Stimulated activated CD4-positive, alpha-beta T cell treated with anti-CD3 and anti-CD28 coated beads, Interleukin-1b, Interleukin-23, amount 100 ng/mL, for 4 hours (primary cell): ENCODE data around the gene DDX39B.

Experiments used
- DNase-seq, 2 donors: peaks; one replicate each; pipeline ENCODE4 v3.0.0-alpha.2; 2020; ENCODE audit warnings: low read depth in 2 of 2

The DDX39B gene

GRCh38 chr6:31575952-31576685 lies 34.3 kb upstream of the DDX39B start:
- DNase-seq, result no peak

GRCh38 chr6:31575335-31575901 lies 33.6 kb upstream of the DDX39B start, which contains the start of gene TNF:
TSS of gene TNF (plus strand) at chr6:31575565. CDS start at chr6:31575742, 177 bp downstream.
- DNase-seq, result peak; percentile 75 to 89

DNA sequence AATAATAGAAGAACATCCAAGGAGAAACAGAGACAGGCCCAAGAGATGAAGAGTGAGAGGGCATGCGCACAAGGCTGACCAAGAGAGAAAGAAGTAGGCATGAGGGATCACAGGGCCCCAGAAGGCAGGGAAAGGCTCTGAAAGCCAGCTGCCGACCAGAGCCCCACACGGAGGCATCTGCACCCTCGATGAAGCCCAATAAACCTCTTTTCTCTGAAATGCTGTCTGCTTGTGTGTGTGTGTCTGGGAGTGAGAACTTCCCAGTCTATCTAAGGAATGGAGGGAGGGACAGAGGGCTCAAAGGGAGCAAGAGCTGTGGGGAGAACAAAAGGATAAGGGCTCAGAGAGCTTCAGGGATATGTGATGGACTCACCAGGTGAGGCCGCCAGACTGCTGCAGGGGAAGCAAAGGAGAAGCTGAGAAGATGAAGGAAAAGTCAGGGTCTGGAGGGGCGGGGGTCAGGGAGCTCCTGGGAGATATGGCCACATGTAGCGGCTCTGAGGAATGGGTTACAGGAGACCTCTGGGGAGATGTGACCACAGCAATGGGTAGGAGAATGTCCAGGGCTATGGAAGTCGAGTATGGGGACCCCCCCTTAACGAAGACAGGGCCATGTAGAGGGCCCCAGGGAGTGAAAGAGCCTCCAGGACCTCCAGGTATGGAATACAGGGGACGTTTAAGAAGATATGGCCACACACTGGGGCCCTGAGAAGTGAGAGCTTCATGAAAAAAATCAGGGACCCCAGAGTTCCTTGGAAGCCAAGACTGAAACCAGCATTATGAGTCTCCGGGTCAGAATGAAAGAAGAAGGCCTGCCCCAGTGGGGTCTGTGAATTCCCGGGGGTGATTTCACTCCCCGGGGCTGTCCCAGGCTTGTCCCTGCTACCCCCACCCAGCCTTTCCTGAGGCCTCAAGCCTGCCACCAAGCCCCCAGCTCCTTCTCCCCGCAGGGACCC lies 32.6 kb upstream of the DDX39B start:
- peak in 1 of 2 donors; percentile 61 for DNase-seq

DNA sequence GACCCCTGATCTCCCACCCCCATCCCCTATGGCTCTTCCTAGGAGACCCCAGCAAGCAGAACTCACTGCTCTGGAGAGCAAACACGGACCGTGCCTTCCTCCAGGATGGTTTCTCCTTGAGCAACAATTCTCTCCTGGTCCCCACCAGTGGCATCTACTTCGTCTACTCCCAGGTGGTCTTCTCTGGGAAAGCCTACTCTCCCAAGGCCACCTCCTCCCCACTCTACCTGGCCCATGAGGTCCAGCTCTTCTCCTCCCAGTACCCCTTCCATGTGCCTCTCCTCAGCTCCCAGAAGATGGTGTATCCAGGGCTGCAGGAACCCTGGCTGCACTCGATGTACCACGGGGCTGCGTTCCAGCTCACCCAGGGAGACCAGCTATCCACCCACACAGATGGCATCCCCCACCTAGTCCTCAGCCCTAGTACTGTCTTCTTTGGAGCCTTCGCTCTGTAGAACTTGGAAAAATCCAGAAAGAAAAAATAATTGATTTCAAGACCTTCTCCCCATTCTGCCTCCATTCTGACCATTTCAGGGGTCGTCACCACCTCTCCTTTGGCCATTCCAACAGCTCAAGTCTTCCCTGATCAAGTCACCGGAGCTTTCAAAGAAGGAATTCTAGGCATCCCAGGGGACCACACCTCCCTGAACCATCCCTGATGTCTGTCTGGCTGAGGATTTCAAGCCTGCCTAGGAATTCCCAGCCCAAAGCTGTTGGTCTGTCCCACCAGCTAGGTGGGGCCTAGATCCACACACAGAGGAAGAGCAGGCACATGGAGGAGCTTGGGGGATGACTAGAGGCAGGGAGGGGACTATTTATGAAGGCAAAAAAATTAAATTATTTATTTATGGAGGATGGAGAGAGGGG lies 31.7 kb upstream of the DDX39B start:
- no peak for DNase-seq

DNA sequence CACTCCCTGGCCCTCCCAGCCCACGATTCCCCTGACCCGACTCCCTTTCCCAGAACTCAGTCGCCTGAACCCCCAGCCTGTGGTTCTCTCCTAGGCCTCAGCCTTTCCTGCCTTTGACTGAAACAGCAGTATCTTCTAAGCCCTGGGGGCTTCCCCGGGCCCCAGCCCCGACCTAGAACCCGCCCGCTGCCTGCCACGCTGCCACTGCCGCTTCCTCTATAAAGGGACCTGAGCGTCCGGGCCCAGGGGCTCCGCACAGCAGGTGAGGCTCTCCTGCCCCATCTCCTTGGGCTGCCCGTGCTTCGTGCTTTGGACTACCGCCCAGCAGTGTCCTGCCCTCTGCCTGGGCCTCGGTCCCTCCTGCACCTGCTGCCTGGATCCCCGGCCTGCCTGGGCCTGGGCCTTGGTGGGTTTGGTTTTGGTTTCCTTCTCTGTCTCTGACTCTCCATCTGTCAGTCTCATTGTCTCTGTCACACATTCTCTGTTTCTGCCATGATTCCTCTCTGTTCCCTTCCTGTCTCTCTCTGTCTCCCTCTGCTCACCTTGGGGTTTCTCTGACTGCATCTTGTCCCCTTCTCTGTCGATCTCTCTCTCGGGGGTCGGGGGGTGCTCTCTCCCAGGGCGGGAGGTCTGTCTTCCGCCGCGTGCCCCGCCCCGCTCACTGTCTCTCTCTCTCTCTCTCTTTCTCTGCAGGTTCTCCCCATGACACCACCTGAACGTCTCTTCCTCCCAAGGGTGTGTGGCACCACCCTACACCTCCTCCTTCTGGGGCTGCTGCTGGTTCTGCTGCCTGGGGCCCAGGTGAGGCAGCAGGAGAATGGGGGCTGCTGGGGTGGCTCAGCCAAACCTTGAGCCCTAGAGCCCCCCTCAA lies 30.5 kb upstream of the DDX39B start, which contains the start of gene LTA:
Gene LTA (plus strand): TSS at position 249 of the 871 bp plus-strand sequence. CDS start 454 bp downstream, at position 703.
- peak; percentile 68 to 75 for DNase-seq

DNA sequence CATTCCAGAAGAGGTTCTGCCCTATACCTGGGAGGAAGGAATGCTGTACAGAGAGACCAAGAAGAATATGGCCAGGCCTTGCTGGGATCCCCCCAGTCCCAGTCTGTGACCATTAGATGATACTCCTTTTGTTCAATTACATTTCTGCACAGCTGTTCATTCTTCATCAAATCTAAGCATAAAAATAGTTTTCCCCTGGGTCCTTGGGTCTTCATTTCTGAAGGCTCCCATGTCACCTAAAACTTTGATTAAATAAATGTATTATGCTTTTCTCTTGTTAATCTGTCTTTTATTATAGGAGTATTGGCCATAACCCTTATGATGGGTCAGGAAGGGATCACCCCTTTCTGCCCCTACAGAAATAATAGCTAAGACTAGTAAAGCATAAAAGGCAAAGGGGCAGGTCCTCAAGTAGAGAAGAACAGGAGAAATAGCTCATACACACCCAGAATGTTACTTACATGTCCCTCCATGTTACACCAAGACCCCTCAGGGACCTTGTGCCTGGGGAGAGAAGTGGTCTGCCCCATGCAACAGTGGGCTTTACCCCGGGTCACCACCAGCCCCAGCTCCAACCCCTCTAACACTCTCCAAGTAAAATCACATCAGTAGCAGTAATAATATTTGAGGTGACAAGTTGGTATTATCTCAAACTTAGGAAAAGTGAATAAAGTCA lies 28.2 kb upstream of the DDX39B start:
- DNase-seq, result no peak

DNA sequence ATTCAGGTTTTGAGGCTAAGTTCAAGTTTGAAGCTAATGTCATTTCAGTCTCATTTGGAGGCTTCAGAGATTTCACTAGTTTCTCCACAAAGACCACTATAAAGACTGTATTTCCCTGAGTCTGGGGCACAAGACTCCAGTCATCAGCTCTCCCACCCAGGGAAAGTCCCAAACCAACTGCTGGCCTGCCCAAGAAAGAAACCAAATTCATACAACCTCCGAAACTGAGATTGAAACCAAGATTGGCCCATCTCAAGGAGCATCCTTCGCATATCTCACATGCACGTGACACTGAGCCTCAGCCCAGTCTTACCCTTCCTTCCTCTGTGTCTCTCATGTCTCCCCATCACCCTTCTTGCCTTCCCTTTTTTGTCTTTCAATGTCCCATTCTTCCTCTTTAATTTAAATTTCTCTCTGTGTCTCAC lies 26.7 kb upstream of the DDX39B start:
- no peak for DNase-seq

DNA sequence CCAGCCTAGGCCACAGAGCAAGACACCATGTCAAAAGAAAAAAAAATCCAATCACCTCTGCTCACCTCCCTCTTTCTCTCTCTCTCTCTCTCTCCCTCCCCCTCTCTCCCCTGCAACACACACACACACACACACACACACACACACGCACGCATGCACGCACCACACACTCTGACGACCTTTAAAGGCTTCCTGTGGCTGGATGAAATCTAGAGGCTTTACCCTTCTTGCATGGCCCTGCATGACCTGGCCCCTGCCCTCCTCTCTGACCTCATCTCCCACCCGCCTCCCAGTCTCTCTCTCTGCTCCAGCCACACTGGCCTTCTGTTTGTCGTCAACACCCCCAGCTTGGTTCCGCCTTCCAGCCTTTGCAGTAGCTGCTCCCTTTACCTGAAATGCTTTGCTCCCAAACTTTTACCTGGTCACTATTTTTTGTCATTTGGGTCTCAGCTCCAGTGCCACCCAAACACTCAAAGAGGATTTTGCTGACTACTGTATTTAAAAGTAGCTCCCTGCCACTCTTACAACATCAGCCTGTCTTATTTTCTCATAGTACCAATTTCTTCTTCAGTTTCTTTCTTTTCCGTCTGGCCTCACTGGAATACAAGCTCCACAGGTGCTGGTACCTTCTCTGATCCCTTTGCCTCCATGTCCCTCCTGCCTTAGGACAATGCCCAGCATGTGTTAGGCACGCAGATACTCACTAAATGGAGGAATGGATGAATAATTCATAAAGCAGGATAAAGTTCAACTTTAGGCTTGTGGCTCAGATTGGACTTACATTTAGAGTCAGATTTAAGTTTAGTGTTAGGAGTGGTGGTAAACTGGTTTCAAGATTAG lies 25.9 kb upstream of the DDX39B start:
- DNase-seq, result no peak

GRCh38 chr6:31560697-31561058 lies 18.9 kb upstream of the DDX39B start:
- DNase-seq, result no peak

DNA sequence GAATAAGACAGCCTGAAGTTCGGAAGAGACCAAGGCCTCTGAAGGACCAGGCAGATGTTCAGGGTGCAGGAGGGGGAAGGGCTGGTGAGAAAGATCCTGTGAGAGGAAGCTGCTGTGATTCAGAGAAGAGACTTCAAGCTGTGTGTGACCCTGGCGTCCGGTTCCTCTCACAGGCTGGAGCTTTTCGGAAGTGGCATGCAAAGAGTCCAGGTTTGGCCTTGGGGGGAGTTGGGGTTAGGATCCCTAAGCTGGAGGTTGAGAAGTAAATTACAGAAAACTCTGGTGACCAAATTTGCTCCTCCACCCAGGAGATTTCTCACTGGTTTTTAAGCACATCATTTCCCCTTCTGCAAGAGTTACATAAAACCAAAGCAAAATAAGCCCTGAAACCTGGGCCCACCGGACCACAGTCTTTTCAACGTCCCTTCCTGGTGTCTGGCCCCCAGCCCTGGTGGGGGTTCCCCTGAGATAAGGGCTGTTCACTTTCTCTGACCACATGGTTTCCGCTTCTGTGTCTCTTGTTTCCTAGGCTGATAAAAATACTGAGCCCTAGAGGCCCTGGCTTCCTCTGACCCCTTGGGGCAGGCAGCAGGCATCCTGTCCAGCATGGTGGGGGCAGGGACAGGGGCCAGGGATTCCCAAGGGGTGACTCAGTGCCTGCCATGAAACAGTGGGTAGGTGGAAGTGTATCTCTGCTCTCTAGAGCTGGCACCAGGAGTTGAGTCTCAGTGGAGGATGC lies 18.3 kb upstream of the DDX39B start:
- peak in 1 of 2 donors; percentile 34 for DNase-seq

DNA sequence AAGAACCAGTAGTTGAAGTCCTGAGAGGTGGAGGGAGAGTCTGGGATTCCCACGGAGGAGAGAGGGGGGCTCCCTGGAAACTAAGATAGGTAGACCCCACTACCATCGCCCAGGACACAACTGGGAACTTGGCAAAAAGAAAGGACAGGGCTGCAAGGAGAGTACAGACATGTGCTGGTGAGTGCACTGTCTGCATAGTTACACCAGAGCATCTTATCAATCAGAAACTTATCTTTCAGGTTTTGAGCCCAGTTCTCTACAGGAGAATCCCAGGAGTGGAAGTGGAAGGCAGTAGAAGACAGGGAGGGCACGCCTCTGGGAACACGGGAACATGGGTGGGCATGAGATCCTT lies 17.8 kb upstream of the DDX39B start:
- DNase-seq, result no peak

DNA sequence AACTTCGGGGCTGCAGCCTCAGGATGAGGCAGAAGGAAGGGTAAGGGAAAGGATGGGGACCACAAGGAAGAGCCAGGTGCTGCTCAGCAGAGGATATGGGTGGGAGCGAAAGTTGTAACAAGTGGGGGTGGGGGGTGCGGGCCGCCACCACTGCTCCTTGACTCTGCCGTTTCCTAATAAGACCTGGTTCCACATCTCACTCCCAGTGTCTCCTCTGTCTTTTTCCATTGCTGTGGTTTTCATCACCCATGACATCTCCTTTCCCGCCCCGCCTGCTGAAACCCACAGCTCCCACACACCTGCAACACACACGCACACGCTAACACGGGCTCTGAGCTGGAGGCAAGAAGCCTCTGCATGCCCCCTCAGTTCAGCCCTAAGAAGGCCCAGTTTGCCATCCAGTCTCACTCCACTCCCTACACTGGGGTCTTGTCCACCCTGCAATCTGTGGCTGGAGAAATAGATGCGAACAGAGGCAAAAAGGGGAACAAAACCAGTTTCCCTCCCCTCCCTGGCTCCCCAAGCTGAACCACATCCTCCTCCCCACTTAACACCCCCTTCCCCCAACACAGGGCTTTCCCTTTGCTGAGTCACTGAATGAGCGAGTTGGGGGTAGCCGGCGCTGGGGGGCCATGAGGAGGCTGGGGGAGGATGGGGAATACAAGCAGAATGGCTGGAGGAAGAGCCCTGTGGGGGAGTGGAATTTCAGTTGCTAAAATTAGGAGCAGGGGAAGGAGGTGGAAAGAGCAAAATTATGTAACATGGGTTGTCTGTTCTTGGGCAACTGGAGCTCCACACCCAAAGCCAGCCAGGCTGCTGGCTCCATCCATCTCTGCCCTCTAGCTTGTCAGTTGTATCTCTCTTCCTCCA lies 17.1 kb upstream of the DDX39B start:
- DNase-seq, result peak; percentile 62 to 64

DNA sequence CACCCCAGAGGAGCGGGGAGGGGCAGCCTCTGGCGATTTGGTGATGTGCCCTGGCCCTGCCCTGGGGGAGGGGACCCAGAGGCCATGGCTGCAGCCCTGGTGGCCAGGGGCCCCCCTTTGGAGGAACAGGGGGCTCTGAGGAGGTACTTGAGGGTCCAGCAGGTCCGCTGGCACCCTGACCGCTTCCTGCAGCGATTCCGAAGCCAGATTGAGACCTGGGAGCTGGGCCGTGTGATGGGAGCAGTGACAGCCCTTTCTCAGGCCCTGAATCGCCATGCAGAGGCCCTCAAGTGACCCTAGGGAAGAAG lies 16.5 kb upstream of the DDX39B start:
- no peak for DNase-seq

- no peak for DNase-seq
Observed at GRCh38 chr6:31557443-31558317, 15.9 kb upstream of the DDX39B start.

- DNase-seq, result no peak
Observed at GRCh38 chr6:31556307-31556706, 14.5 kb upstream of the DDX39B start.

DNA sequence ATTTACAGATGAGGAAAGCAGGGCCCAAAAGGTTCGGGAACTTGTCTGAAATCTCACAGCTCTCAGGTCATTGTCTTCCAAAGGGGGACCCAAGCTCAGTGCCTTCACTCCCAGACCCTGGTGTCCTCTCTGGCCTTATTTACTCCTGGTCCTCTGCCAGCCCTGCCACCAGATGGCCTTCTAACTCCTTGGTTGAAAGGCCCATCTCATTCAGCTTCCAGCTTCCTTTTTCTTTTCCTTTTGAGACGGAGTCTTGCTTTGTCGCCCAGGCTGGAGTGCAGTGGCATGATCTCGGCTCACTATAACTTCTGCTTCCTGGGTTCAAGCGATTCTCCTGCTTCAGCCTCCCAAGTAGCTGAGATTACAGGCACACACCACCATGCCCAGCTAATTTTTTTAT lies 9.6 kb upstream of the DDX39B start:
- peak in 1 of 2 donors; percentile 56 for DNase-seq

DNA sequence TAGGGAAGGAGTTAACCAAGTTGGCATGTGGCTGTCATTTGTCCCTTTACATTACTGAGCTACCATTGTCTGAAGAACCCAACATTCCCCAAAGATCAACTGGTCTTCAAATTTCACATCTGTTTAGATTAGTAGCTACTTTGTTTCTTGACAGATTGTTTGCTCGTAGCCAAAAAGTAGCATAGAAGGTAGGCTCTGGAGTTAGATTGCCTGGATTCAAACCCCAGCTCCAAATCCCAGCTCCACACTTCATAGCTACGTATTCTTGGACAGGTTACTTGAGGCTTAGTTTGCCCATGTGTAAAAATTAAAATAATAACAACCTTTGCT lies 6.7 kb upstream of the DDX39B start:
- DNase-seq, result no peak
